HG03097 (cell line): Measurements from ENCODE around the gene KCND3.

ENCODE experiments used
- ATAC-seq: cut with Tn5 transposase; IDR thresholded peaks from one replicate; pipeline ENCODE4 v1.9.1; 2021; ENCODE audit not compliant: unreplicated experiment, low FRiP score

Gene KCND3

GRCh38 chr1:111786669-111787207 lies 202.7 kb downstream of the KCND3 start:
- no peak for ATAC-seq

- ATAC-seq: no peak
These were observed 205.1 kb downstream of the KCND3 start for GRCh38 chr1:111784273-111784901.

- no peak for ATAC-seq
These were observed 209.9 kb downstream of the KCND3 start for GRCh38 chr1:111779546-111779945.

- ATAC-seq: no peak
These were observed 210.9 kb downstream of the KCND3 start for GRCh38 chr1:111778541-111779051.

GRCh38 chr1:111778066-111778465 lies 211.4 kb downstream of the KCND3 start:
- ATAC-seq: no peak

GRCh38 chr1:111777301-111777700 lies 212.2 kb downstream of the KCND3 start:
- ATAC-seq: no peak

- no peak for ATAC-seq
These were observed 212.6 kb downstream of the KCND3 start for GRCh38 chr1:111776861-111777260.

- no peak for ATAC-seq
These were observed 213.1 kb downstream of the KCND3 start for GRCh38 chr1:111776391-111776790.

GRCh38 chr1:111775966-111776365 lies 213.5 kb downstream of the KCND3 start:
- ATAC-seq: no peak

- ATAC-seq: no peak
These were observed 218.6 kb downstream of the KCND3 start for GRCh38 chr1:111770916-111771315.

GRCh38 chr1:111769517-111770146 lies 219.8 kb downstream of the KCND3 start:
- no peak for ATAC-seq

GRCh38 chr1:111768625-111769024 lies 220.8 kb downstream of the KCND3 start:
- ATAC-seq: no peak

- ATAC-seq: no peak
These were observed 221.4 kb downstream of the KCND3 start for GRCh38 chr1:111768023-111768422.

- no peak for ATAC-seq
These were observed 227.1 kb downstream of the KCND3 start for GRCh38 chr1:111762332-111762731.

GRCh38 chr1:111761717-111762116 lies 227.8 kb downstream of the KCND3 start:
- ATAC-seq: no peak

- no peak for ATAC-seq
These were observed 231.1 kb downstream of the KCND3 start for GRCh38 chr1:111758373-111758772.

GRCh38 chr1:111756124-111756513 lies 233.3 kb downstream of the KCND3 start:
- peak; percentile 13 for ATAC-seq

- ATAC-seq: peak; percentile 86
These were observed 233.9 kb downstream of the KCND3 start, which contains the start of gene DDX20 for GRCh38 chr1:111755331-111756123. DDX20 (plus strand) TSS chr1:111755901; CDS start chr1:111755925, 24 bp downstream.

GRCh38 chr1:111754984-111755330 lies 234.5 kb downstream of the KCND3 start:
- ATAC-seq: peak; percentile 4

- no peak for ATAC-seq
These were observed 237.4 kb downstream of the KCND3 start for GRCh38 chr1:111751906-111752575.

- ATAC-seq: no peak
These were observed 238.6 kb downstream of the KCND3 start for GRCh38 chr1:111750856-111751255.
